PC-3 (cell line): ENCODE measurements around the gene CTXN1.
"Not testable (repeated sequence)": the region's sequence is repeated elsewhere in the genome, so short reads cannot be mapped to it uniquely, and the experiment has no call there.

Experiments
- CTCF ChIP-seq: fragments of 300-600 bp; sonication (generic); conservative IDR thresholded peaks from 2 replicates; pipeline ENCODE4 v1.5.1; 2017; ENCODE audit warnings: antibody characterized with exemption, low read depth, mild to moderate bottlenecking, low read length
- EZH2 ChIP-seq: fragments of 300-600 bp; sonication (generic); IDR thresholded peaks from one replicate; pipeline ENCODE4 v1.6.1; 2017; ENCODE audit warnings: antibody characterized with exemption, mild to moderate bottlenecking, low read length; ENCODE audit not compliant: unreplicated experiment

GRCh38 chr19:7930030-7930429, 4.1 kb upstream of the CTXN1 start:
- TF ChIP-seq CTCF, EZH2: not testable (repeated sequence)
